Lower leg skin (tissue), 3 donors: ENCODE data around the gene FBXO15.

ENCODE experiments used
- POLR2A ChIP-seq, 2 donors: fragments of 450-650 bp; IDR thresholded peaks; one replicate each; pipeline ENCODE4 v1.6.1; 2016 to 2017; ENCODE audit warnings: antibody characterized with exemption in 2 of 2, mild to moderate bottlenecking in 1 of 2, moderate library complexity in 1 of 2
- TF ChIP-seq, protein P1 (sequence below), 3 donors: fragments of 450-650 bp; IDR thresholded peaks; one replicate each; pipeline ENCODE4 v1.5.1; 2016; ENCODE audit warnings: antibody characterized with exemption in 3 of 3, mild to moderate bottlenecking in 3 of 3, moderate library complexity in 2 of 3

DNA sequence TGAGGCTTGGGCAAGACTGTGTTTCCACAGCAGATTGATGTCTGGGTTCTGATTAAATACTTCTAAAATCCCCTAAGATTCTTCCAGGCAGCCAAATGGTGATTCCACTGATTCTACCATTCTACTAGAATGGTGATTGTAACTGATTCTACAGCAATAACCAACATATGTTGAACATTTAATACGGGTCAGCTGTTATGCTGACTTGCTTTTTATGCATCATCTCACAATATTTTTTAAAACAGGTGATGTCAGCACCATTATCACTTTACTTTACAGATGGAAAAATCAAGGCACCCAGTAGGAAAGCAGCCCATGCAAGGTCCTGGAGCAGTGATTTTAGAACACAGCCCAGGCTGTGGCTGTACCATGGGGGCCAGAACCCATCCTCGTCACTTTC is 38.2 kb upstream of the FBXO15 start:
- TF ChIP-seq, protein P1, sequence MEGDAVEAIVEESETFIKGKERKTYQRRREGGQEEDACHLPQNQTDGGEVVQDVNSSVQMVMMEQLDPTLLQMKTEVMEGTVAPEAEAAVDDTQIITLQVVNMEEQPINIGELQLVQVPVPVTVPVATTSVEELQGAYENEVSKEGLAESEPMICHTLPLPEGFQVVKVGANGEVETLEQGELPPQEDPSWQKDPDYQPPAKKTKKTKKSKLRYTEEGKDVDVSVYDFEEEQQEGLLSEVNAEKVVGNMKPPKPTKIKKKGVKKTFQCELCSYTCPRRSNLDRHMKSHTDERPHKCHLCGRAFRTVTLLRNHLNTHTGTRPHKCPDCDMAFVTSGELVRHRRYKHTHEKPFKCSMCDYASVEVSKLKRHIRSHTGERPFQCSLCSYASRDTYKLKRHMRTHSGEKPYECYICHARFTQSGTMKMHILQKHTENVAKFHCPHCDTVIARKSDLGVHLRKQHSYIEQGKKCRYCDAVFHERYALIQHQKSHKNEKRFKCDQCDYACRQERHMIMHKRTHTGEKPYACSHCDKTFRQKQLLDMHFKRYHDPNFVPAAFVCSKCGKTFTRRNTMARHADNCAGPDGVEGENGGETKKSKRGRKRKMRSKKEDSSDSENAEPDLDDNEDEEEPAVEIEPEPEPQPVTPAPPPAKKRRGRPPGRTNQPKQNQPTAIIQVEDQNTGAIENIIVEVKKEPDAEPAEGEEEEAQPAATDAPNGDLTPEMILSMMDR (IDR thresholded peaks at IDR 0.05): no peak
- no peak for TF ChIP-seq POLR2A (IDR thresholded peaks at IDR 0.05)
